Naive thymus-derived CD4-positive, alpha-beta T cell (primary cell): ENCODE data around the gene FBXL12. TPM values are rescaled to one million over a fixed set of nuclear protein-coding genes. Genes with fewer than 3 reads are reported as not detected.
"Not testable (repeated sequence)": the region's sequence is repeated elsewhere in the genome, so short reads cannot be mapped to it uniquely, and the experiment has no call there.

Experiments used
- ATAC-seq: fragments of 150-1000 bp; cut with Tn5 transposase; 2 replicates; pipeline ENCODE4 v1.10.0; 2021; ENCODE audit warnings: mild to moderate bottlenecking, moderate library complexity
- CTCF ChIA-PET: fragments of 350-600 bp; sonication (Branson Sonifier 250); formaldehyde crosslinking; loops from one replicate; lab custom pipeline; 2021; ENCODE audit warnings: antibody characterized with exemption; lab: Charles Lee
- POLR2A ChIA-PET: fragments of 350-600 bp; sonication (Branson Sonifier 250); formaldehyde crosslinking; loops from one replicate; lab custom pipeline; 2021; ENCODE audit warnings: antibody characterized with exemption, inconsistent platforms; lab: Charles Lee
- DNase-seq, 9 donors: peaks; one replicate each; pipeline versions ENCODE4 v3.0.0 to v3.0.0-alpha.2; 2020 to 2022; ENCODE audit warnings: mixed read lengths in 1 of 9
- H3K27ac ChIP-seq: one replicate; pipeline ENCODE4 v1.7.0; 2013; ENCODE audit warnings: mild to moderate bottlenecking, low read depth, low read length, moderate library complexity
- H3K27me3 ChIP-seq, 2 donors: one replicate each; pipeline ENCODE4 v1.7.0; 2013; ENCODE audit warnings: low read length in 2 of 2, mild to moderate bottlenecking in 2 of 2, moderate library complexity in 2 of 2; ENCODE audit not compliant: control insufficient read depth in 2 of 2, insufficient read depth in 2 of 2
- H3K36me3 ChIP-seq, 3 experiments: 1 replicate in 2 of 3; 2 replicates in 1 of 3; pipeline ENCODE4 v1.7.0; 2013; ENCODE audit warnings: low read length in 3 of 3, mild to moderate bottlenecking in 3 of 3, moderate library complexity in 1 of 3; ENCODE audit not compliant: insufficient read depth in 3 of 3, control insufficient read depth in 2 of 3
- H3K4me1 ChIP-seq, 2 donors: one replicate each; pipeline ENCODE4 v1.7.0; 2013; ENCODE audit warnings: low read length in 2 of 2, mild to moderate bottlenecking in 2 of 2, moderate library complexity in 1 of 2; ENCODE audit not compliant: control insufficient read depth in 2 of 2, insufficient read depth in 2 of 2
- H3K4me3 ChIP-seq: 2 replicates; pipeline ENCODE4 v1.7.0; 2013; ENCODE audit warnings: mild to moderate bottlenecking, low read length
- H3K9me3 ChIP-seq, 3 experiments: 1 replicate in 2 of 3; 2 replicates in 1 of 3; pipeline ENCODE4 v1.7.0; 2013; ENCODE audit warnings: low read length in 3 of 3; ENCODE audit not compliant: control insufficient read depth in 2 of 3
- H3K27ac Mint-ChIP-seq, 9 donors: one replicate each; pipeline ENCODE4 v1.8.0; 2020 to 2022; ENCODE audit warnings: mixed read lengths in 9 of 9, mild to moderate bottlenecking in 8 of 9, moderate library complexity in 5 of 9, inconsistent platforms in 2 of 9
- H3K27me3 Mint-ChIP-seq, 5 donors: one replicate each; pipeline ENCODE4 v1.8.0; 2021 to 2022; ENCODE audit warnings: mixed read lengths in 5 of 5, mild to moderate bottlenecking in 1 of 5
- H3K36me3 Mint-ChIP-seq, 5 donors: one replicate each; pipeline ENCODE4 v1.8.0; 2020 to 2022; ENCODE audit warnings: mixed read lengths in 5 of 5, mild to moderate bottlenecking in 3 of 5, inconsistent platforms in 1 of 5
- H3K4me1 Mint-ChIP-seq, 7 donors: one replicate each; pipeline ENCODE4 v1.8.0; 2020 to 2022; ENCODE audit warnings: mixed read lengths in 7 of 7, mild to moderate bottlenecking in 3 of 7, inconsistent platforms in 1 of 7
- H3K4me3 Mint-ChIP-seq, 10 donors: one replicate each; pipeline ENCODE4 v1.8.0; 2020 to 2022; ENCODE audit warnings: mild to moderate bottlenecking in 10 of 10, mixed read lengths in 10 of 10, moderate library complexity in 6 of 10, inconsistent platforms in 2 of 10
- H3K9me3 Mint-ChIP-seq, 11 donors: one replicate each; pipeline ENCODE4 v1.8.0; 2020 to 2022; ENCODE audit warnings: mixed read lengths in 11 of 11, mild to moderate bottlenecking in 4 of 11, inconsistent platforms in 1 of 11, moderate library complexity in 1 of 11
- intact Hi-C, 2 donors: fragments of 100-400 bp; cut with micrococcal nuclease; formaldehyde crosslinking; loops; one replicate each; pipeline ENCODE4 v1.15.1; 2023
- polyA plus RNA-seq, 2 donors: library from polyadenylated mRNA; unstranded; fragments of 300-500 nt; fragmentation: Illumina TruSeq; gene quantifications; one replicate each; pipeline ENCODE4 v1.2.3, GENCODE V29; 2021
- total RNA-seq, 6 experiments: library from RNA in 5 of 6; stranded (reverse) in 5 of 6; gene quantifications; 1 replicate in 5 of 6; 2 replicates in 1 of 6; pipeline ENCODE4 v1.2.3 and lab custom pipeline; 2021 to 2026

The FBXL12 gene
- total and polyA plus RNA-seq, 7 experiments from 2014 or later, result 8.5 to 36.2 (median 32.4) TPM

DNA sequence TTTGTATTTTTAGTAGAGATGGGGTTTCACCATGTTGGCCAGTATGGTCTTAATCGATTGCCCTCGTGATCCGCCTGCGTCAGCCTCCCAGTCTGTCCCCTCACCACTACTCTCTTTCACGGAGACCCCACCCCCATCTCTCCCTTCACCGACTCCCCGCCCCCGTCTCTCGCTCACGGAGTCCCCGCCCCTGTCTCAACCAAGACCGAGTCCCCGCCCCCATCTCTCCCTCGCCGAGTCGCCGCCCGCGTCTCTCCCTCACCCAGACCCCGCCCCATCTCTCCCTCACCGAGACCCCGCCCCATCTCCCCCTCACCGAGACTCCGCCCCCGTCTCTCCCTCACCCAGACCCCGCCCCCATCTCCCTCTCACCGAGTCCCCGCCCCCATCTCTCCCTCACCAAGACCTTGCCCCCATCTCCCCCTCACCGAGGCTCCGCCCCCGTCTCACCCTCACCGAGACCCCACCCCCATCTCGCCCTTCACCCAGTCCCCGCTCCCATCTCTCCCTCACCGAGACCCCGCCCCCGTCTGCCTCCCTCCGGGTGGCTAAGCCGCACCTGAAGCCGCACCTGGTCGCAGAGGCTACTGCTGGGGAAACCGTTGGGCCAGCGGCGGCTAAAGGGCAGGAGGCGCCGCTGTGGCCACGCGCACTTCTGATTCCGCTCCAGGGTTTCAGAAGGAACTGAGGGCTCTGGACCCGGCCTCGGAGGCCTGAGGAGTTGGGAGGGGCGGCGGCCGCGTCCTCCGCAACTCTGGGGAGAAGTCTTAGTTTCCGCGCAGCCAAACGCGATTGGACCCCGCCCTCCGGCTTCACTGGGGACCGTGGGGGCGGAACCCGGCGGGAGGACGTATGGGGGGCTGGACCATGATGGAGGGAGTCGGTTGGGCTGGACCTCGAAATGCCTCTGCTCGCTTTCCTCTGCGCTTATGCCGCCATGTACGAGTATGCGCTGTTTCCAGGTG, 33.2 kb downstream of the FBXL12 start:
- ChIA-PET CTCF (interaction anchor here (0.7 kb wide), 1 partner anchor 23 kb away, joined by 5 read pairs; no protein-coding TSS in a partner anchor), POLR2A (interaction anchor here (0.7 to 1.0 kb wide), 3 partner anchors 17 to 344 kb away, joined by 3 to 5 read pairs (median 3); partner anchors contain the start of gene ZNF846)
- peaks cover 10 to 37% (median 27%) of the 10 kb centered on the region in 7 donors for H3K4me1 Mint-ChIP-seq

DNA sequence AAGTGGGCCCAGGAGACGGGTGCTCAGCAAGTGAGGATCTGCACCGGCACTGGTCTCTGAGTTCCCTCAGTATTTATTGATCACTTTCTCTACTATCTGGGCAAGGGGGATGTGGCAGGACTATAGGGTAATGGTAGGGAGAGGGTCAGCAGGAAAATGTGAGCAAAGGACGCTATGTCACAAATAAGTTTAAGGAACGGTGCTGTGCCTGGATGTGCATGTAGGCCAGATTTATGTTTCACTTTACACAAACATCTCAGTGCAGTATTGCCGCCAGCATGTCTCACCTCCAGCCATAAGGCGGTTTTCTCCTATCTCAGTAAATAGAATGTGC, 34.7 kb downstream of the FBXL12 start:
- POLR2A ChIA-PET, result interaction anchor here (0.8 to 1.1 kb wide), 2 partner anchors 9 to 15 kb away, joined by 3 to 4 read pairs; partner anchors contain the start of gene ZNF846
- H3K4me1 ChIP-seq, H3K36me3 ChIP-seq, H3K36me3 Mint-ChIP-seq, ATAC-seq, CTCF ChIA-PET, H3K27me3 Mint-ChIP-seq, H3K9me3 ChIP-seq, DNase-seq, H3K4me3 ChIP-seq, H3K27me3 ChIP-seq, H3K9me3 Mint-ChIP-seq: not testable (repeated sequence)
- peak overlapping the region in 7 of 9 donors; percentile 77 to 99 (median 90) for H3K27ac Mint-ChIP-seq
- H3K27ac ChIP-seq, result peak overlapping the region; percentile 4
- H3K4me3 Mint-ChIP-seq, result peak overlapping the region in 9 of 10 donors; percentile 1 to 90 (median 85)
- intact Hi-C loops, result loop anchor here in 1 of 2 donors (2.0 kb wide), 1 partner anchor 51 kb away; the partner anchor contains the start of gene PIN1
- peaks cover 10 to 29% (median 20%) of the 10 kb centered on the region in 7 donors for H3K4me1 Mint-ChIP-seq

More for the DNA sequence above, 33.2 kb downstream of the FBXL12 start:
- DNase-seq (peak; percentile 81 to 97 (median 92)), ATAC-seq (peak; percentile 92)
- Histone ChIP-seq H3K27ac (peak overlapping the region; percentile 80), H3K36me3 (no peaks in the 10 kb centered on the region), H3K9me3 (no peaks in the 10 kb centered on the region), H3K4me3 (peak overlapping the region; percentile 86), H3K27me3 (no peaks in the 10 kb centered on the region), H3K4me1 (peaks cover 5 to 9% of the 10 kb centered on the region in 2 donors)
- H3K27ac Mint-ChIP-seq, result peak overlapping the region; percentile 83 to 99 (median 94)
- H3K9me3 Mint-ChIP-seq, result peaks cover 0 to 3% (median 0%) of the 10 kb centered on the region in 11 donors
- H3K27me3 Mint-ChIP-seq, result no peaks in the 10 kb centered on the region
- intact Hi-C loops, result loop anchor here (1.0 to 2.0 kb wide), 6 partner anchors 8 to 476 kb away; partner anchors contain the start of genes FBXL12 (in 2 of the 2), ZNF846 (in 2 of the 2), PIN1 (in 1 of the 2) and ZNF699 (in 1 of the 2)
- H3K4me3 Mint-ChIP-seq, result peak overlapping the region; percentile 73 to 95 (median 88)
- H3K36me3 Mint-ChIP-seq, result peaks cover 0 to 6% (median 2%) of the 10 kb centered on the region in 5 donors

- peaks cover 0 to 15% (median 7%) of the 10 kb centered on the region in 5 donors for H3K36me3 Mint-ChIP-seq
- Histone ChIP-seq H3K9me3 (no peaks in the 10 kb centered on the region), H3K27ac (no peak overlapping the region), H3K4me3 (no peak overlapping the region), H3K36me3 (no peaks in the 10 kb centered on the region), H3K27me3 (no peaks in the 10 kb centered on the region), H3K4me1 (peaks cover 5 to 9% of the 10 kb centered on the region in 2 donors)
- no peaks in the 10 kb centered on the region for H3K27me3 Mint-ChIP-seq
- ChIA-PET CTCF (no interaction called here), POLR2A (interaction anchor here (0.5 to 1.8 kb wide), 2 partner anchors 14 to 1829 kb away, joined by 3 to 7 read pairs; partner anchors contain the start of gene ZNF846)
- peaks cover 0 to 15% (median 7%) of the 10 kb centered on the region in 11 donors for H3K9me3 Mint-ChIP-seq
- no peak for ATAC-seq
- no peak overlapping the region for H3K27ac Mint-ChIP-seq
- no peak for DNase-seq
- H3K4me3 Mint-ChIP-seq, result no peak overlapping the region
- intact Hi-C loops, result no loop called here
- peaks cover 10 to 25% (median 20%) of the 10 kb centered on the region in 7 donors for H3K4me1 Mint-ChIP-seq
These were observed 36.5 kb downstream of the FBXL12 start for GRCh38 chr19:9782338-9782737.

GRCh38 chr19:9768175-9769112, 50.4 kb downstream of the FBXL12 start, which contains the start of gene ZNF846:
Gene ZNF846 (minus strand): TSS chr19:9768738. CDS start chr19:9764950, 3,788 bp downstream.
- Mint-ChIP-seq H3K4me3 (peak within 1 kb of the TSS; percentile 81 to 99 (median 95)), H3K27me3 (no peaks in the 10 kb centered on the region), H3K9me3 (peaks cover 2 to 20% (median 10%) of the 10 kb centered on the region in 11 donors), H3K4me1 (peaks cover 0 to 21% (median 9%) of the 10 kb centered on the region in 7 donors), H3K36me3 (peaks cover 13 to 28% (median 20%) of the 10 kb centered on the region in 5 donors), H3K27ac (peak within 1 kb of the TSS; percentile 92 to 100 (median 97))
- H3K27ac ChIP-seq, result peak within 1 kb of the TSS; percentile 93
- peak; percentile 83 to 94 (median 91) for DNase-seq
- ChIA-PET CTCF (interaction anchor here (1.2 kb wide), 1 partner anchor 27 kb away, joined by 4 read pairs; no protein-coding TSS in a partner anchor), POLR2A (interaction anchor here (0.6 to 2.6 kb wide), 25 partner anchors 9 to 1998 kb away, joined by 3 to 20 read pairs (median 6); partner anchors contain the start of genes FBXL12, UBL5 and ZNF561)
- peak within 1 kb of the TSS; percentile 95 for H3K4me3 ChIP-seq
- H3K36me3 ChIP-seq, result peaks cover 0 to 15% (median 0%) of the 10 kb centered on the region in 3 experiments
- peak; percentile 98 for ATAC-seq
- intact Hi-C loops, result loop anchor here (1.0 to 5.0 kb wide), 12 partner anchors 17 to 936 kb away; partner anchors contain the start of genes FBXL12 (in 2 of the 2), ZNF561 (in 2 of the 2), MBD3L1 (in 1 of the 2) and PIN1 (in 1 of the 2)
- H3K9me3 ChIP-seq, result peaks cover 0 to 10% (median 0%) of the 10 kb centered on the region in 3 experiments
- H3K4me1 ChIP-seq, result peaks cover 8 to 10% of the 10 kb centered on the region in 2 donors
- H3K27me3 ChIP-seq, result no peaks in the 10 kb centered on the region
